C4-2B (cell line): ENCODE measurements around the gene CACNA2D3.

Experiments
- ZFX ChIP-seq: fragments of 450-650 bp; IDR thresholded peaks from 2 replicates; pipeline ENCODE4 v1.6.1; 2017
- TF ChIP-seq, protein P1 (sequence below): fragments of 450-650 bp; conservative IDR thresholded peaks from 2 replicates; pipeline ENCODE4 v1.5.1; 2017; ENCODE audit warnings: mild to moderate bottlenecking

DNA sequence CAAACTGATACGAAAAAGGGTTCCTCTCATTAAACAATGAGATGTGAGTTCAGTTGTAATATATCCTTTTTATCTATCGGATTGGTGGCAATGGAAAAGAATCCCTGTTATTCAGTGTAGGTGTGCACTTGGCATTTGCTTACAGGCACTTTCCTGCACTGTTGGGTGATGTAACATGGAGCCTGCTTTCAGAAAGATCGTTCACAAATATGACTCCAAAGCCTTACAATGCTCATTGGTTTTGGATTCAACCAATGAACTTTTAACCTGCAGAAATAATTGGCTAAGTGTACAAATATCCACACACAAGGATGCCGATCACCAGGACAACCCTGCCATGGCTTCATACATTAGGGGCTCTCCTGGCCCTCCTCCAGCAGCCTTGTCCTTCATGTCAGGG lies 996.9 kb downstream of the CACNA2D3 start:
- TF ChIP-seq, protein P1, sequence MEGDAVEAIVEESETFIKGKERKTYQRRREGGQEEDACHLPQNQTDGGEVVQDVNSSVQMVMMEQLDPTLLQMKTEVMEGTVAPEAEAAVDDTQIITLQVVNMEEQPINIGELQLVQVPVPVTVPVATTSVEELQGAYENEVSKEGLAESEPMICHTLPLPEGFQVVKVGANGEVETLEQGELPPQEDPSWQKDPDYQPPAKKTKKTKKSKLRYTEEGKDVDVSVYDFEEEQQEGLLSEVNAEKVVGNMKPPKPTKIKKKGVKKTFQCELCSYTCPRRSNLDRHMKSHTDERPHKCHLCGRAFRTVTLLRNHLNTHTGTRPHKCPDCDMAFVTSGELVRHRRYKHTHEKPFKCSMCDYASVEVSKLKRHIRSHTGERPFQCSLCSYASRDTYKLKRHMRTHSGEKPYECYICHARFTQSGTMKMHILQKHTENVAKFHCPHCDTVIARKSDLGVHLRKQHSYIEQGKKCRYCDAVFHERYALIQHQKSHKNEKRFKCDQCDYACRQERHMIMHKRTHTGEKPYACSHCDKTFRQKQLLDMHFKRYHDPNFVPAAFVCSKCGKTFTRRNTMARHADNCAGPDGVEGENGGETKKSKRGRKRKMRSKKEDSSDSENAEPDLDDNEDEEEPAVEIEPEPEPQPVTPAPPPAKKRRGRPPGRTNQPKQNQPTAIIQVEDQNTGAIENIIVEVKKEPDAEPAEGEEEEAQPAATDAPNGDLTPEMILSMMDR: no peak
- no peak for TF ChIP-seq ZFX
